Endothelial cell of umbilical vein (primary cell): ENCODE data around the gene FRS3. TPM values are rescaled to one million over a fixed set of nuclear protein-coding genes. Genes with fewer than 3 reads are reported as not detected.

Experiments used
- BruUV-seq: library from RNA; stranded (reverse); fragments of 400-500 nt; replicated peaks from 2 replicates; lab custom pipeline; 2021; lab: Mats Ljungman, UMichigan
- CTCF ChIA-PET: fragments of 300-600, 350-600 bp; sonication (Branson Sonifier 250); formaldehyde crosslinking; loops from one replicate; lab custom pipeline; 2021; ENCODE audit warnings: antibody characterized with exemption, inconsistent platforms; lab: Charles Lee
- POLR2A ChIA-PET: fragments of 300-600, 350-600 bp; sonication (Branson Sonifier 250); formaldehyde crosslinking; loops from one replicate; lab custom pipeline; 2021; ENCODE audit warnings: antibody characterized with exemption, inconsistent platforms; lab: Charles Lee
- DNase-seq: peaks from one replicate; pipeline ENCODE4 v3.0.0-alpha.2; 2011; ENCODE audit warnings: low read depth, low spot score
- FAIRE-seq: peaks from 2 replicates; lab custom pipeline; 2011; peaks lifted over from hg19 to GRCh38; lab: Jason Lieb, UNC
- H2AFZ ChIP-seq: 2 replicates; pipeline ENCODE4 v1.6.0; 2012; ENCODE audit warnings: low read depth, low read length, control low read depth, inconsistent platforms
- H3K27ac ChIP-seq: 2 replicates; pipeline ENCODE4 v1.5.1; 2011; ENCODE audit warnings: low read depth, mild to moderate bottlenecking, control low read depth, low read length, moderate library complexity; ENCODE audit not compliant: insufficient read depth
- H3K27me3 ChIP-seq, 2 experiments: 2 replicates each; pipeline versions ENCODE4 v1.6.0 to v1.6.1; 2011; ENCODE audit warnings: low read length in 2 of 2, mixed read lengths in 1 of 2; ENCODE audit not compliant: control insufficient read depth in 2 of 2, insufficient read depth in 2 of 2
- H3K36me3 ChIP-seq, 2 experiments: 2 replicates in 1 of 2; 3 replicates in 1 of 2; pipeline ENCODE4 v1.5.1; 2011; ENCODE audit warnings: low read length in 2 of 2, mild to moderate bottlenecking in 1 of 2, moderate library complexity in 1 of 2; ENCODE audit not compliant: control insufficient read depth in 2 of 2, insufficient read depth in 2 of 2; ENCODE audit errors: extremely low read depth in 1 of 2
- H3K4me1 ChIP-seq: 3 replicates; pipeline ENCODE4 v1.5.1; 2011; ENCODE audit warnings: mild to moderate bottlenecking, low read length; ENCODE audit not compliant: control insufficient read depth, insufficient read depth; ENCODE audit errors: extremely low read depth
- H3K4me2 ChIP-seq: 2 replicates; pipeline ENCODE4 v1.6.1; 2011; ENCODE audit warnings: low read length, control low read depth, mixed read lengths; ENCODE audit not compliant: insufficient read depth
- H3K4me3 ChIP-seq, 3 experiments: fragments of 200-600 bp in 1 of 3; sonication (generic), shearing (Covaris generic) in 1 of 3; replicated peaks in 1 of 3; 2 replicates each; pipeline ENCODE4 v1.5.1; 2011 to 2016; ENCODE audit warnings: control low read depth in 3 of 3, low read length in 3 of 3, mild to moderate bottlenecking in 2 of 3, inconsistent platforms in 1 of 3, low read depth in 1 of 3, moderate library complexity in 1 of 3; ENCODE audit not compliant: insufficient read depth in 1 of 3
- H3K79me2 ChIP-seq: 2 replicates; pipeline ENCODE4 v1.6.0; 2012; ENCODE audit warnings: low read length, inconsistent platforms; ENCODE audit not compliant: control insufficient read depth, insufficient read depth
- H3K9ac ChIP-seq: replicated peaks from 2 replicates; pipeline ENCODE3; 2011; ENCODE audit warnings: low read length, control low read depth; ENCODE audit not compliant: insufficient read depth; ENCODE audit errors: extremely low read depth
- H3K9me1 ChIP-seq: replicated peaks from 3 replicates; pipeline ENCODE4 v1.6.0; 2011; ENCODE audit warnings: mild to moderate bottlenecking, low read length; ENCODE audit not compliant: control insufficient read depth, insufficient read depth; ENCODE audit errors: extremely low read depth
- H3K9me3 ChIP-seq: replicated peaks from 2 replicates; pipeline ENCODE4 v1.5.1; 2012; ENCODE audit warnings: low read length, inconsistent platforms; ENCODE audit not compliant: control insufficient read depth, insufficient read depth
- H4K20me1 ChIP-seq: replicated peaks from 2 replicates; pipeline ENCODE3; 2011; ENCODE audit warnings: mild to moderate bottlenecking, low read length; ENCODE audit not compliant: control insufficient read depth, insufficient read depth; ENCODE audit errors: extremely low read depth
- EZH2 ChIP-seq: IDR thresholded peaks from 2 replicates; pipeline ENCODE4 v1.6.1; 2012; ENCODE audit warnings: borderline replicate concordance, low read depth, mild to moderate bottlenecking, moderate library complexity, low read length, inconsistent platforms; ENCODE audit not compliant: severe bottlenecking
- FOS ChIP-seq: IDR thresholded peaks from 2 replicates; pipeline ENCODE4 v1.6.1; 2011; ENCODE audit warnings: mild to moderate bottlenecking, low read length, moderate library complexity, borderline replicate concordance; ENCODE audit not compliant: insufficient read depth
- JUN ChIP-seq: IDR thresholded peaks from 2 replicates; pipeline ENCODE4 v1.6.1; 2011; ENCODE audit warnings: borderline replicate concordance, low read depth; ENCODE audit not compliant: insufficient read length, insufficient read depth
- MYC ChIP-seq: IDR thresholded peaks from one replicate; pipeline ENCODE4 v1.6.1; 2011; ENCODE audit warnings: mild to moderate bottlenecking, low read depth, low read length
- POLR2A ChIP-seq: IDR thresholded peaks from 2 replicates; pipeline ENCODE4 v1.6.1; 2012; ENCODE audit warnings: low read depth, mild to moderate bottlenecking, control low read depth, low read length
- dilution Hi-C: fragments of 300-500 bp; cut with MboI; formaldehyde crosslinking; loops from one replicate; pipeline ENCODE4 v1.15.0; 2019; ENCODE audit warnings: low sequenced_read_pairs; ENCODE audit not compliant: extremely low pct_ligation_motif_present
- intact Hi-C: fragments of 100-400 bp; cut with micrococcal nuclease; formaldehyde crosslinking; loops from one replicate; pipeline ENCODE4 v1.10.0; 2022
- polyA plus RNA-seq, 4 experiments: library from polyadenylated mRNA; depleted of rRNA in 3 of 4; stranded (reverse) in 3 of 4; unstranded in 1 of 4; fragments of >200 nt; gene quantifications; 2 replicates each; pipeline versions ENCODE4 v1.2.1 to v1.2.3, GENCODE V29; 2011 to 2012; ENCODE audit warnings: missing spikeins in 1 of 4
- total RNA-seq: library from RNA; stranded (reverse); gene quantifications from 2 replicates; pipeline ENCODE4 v1.2.3, GENCODE V29; 2021
- TF ChIP-seq, protein P1 (sequence below): IDR thresholded peaks from 2 replicates; pipeline ENCODE4 v1.6.1; 2011; ENCODE audit not compliant: insufficient read depth, insufficient read length
- TF ChIP-seq, protein P2 (sequence below), 2 donors: IDR thresholded peaks; 1 replicate in 1 of 2; 2 replicates in 1 of 2; pipeline ENCODE4 v1.5.1; 2011; ENCODE audit warnings: low read length in 2 of 2, mild to moderate bottlenecking in 2 of 2, moderate library complexity in 2 of 2, control low read depth in 1 of 2, inconsistent platforms in 1 of 2, low read depth in 1 of 2; ENCODE audit not compliant: insufficient read depth in 1 of 2; ENCODE audit errors: extremely low read depth in 1 of 2

FRS3 gene
- total and polyA plus RNA-seq, 2 donors (not counting 3 experiments of a cell fraction or from before 2014, with no cell fraction given) = 5.2 to 5.3 TPM

DNA sequence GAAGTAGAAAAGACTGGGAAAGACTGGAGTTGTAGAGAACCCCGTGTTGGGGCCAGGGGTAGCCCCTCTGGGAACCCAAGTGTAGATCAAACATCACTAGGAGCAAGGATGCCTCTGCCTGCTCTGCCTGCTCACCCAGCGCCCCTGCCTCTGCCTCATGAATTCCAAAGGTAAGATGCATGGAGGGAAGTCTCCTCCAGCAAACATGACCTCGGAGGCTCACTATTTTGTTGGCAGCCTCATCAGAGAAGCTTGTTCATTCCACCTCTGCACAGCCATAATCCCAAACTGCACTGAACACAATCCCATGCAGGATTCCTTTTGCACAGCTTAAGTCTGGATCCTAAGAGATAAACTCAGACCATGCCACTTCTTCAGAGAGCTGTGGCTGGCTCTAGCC, 4.9 kb downstream of the FRS3 start:
- Histone ChIP-seq H3K9me3 (no peaks in the 10 kb centered on the region), H3K9ac (no peak overlapping the region), H3K4me2 (no peak overlapping the region), H3K36me3 (peaks cover 5 to 19% of the 10 kb centered on the region in 2 experiments), H3K79me2 (no peaks in the 10 kb centered on the region), H3K9me1 (no peaks in the 10 kb centered on the region), H3K4me3 (no peak overlapping the region), H3K4me1 (peaks cover 6% of the 10 kb centered on the region), H4K20me1 (no peaks in the 10 kb centered on the region), H2AFZ (no peak overlapping the region), H3K27me3 (no peaks in the 10 kb centered on the region), H3K27ac (no peak overlapping the region)
- TF ChIP-seq FOS (no peak), MYC (no peak)
- intact Hi-C loops = no loop called here
- CTCF ChIA-PET = interaction anchor here (1.0 to 3.0 kb wide), 5 partner anchors 27 to 407 kb away, joined by 3 to 21 read pairs (median 6); no protein-coding TSS in a partner anchor
- dilution Hi-C loops = no loop called here
- DNase-seq (no peak), FAIRE-seq (no peak)
- POLR2A ChIA-PET = no interaction called here
- BruUV-seq = no TSS peak

DNA sequence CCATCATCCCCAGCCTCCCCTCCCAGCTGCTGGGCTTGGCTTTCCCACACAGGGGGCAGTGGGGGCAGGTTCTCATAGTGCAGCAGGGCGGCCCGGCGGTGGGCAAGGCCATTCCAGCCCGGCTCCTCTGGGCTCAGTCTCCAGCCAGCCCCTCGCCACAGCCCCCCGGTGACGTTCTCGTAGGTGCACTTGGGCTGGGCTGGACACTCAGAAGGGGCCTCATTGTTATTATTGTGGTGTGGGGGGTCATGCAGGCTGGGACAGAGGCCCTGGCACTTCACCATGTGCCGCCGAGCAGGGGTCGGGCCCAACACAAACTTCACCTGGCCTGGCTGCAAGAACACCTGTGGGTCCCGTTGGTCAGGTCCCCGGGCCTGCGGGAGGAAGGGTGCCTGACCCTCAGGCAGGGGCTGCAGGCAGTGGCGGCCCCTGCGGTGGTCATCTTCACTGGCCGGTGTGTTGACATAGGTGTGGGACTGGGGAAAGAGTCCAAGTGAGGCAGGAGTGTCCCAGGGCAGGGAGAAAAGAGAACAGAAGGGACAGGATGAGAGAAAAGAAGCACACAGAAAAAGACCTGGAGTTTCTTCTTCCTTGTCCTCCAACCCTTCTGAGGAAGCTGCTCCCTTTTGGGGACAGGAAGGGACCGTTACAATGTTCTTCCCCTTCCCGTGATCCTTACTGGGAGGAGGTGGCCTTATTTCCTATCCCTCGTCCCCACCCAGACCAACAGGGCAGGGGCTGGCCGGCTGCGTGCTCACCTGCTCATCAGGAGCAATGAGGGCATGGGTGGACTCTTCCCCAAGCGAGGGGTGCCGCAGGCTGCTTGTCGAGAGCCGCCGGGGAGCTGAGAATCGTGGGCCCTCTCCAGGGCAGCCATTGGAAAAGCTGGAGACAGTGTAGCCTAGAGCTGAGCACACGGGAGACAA, 8.4 kb downstream of the FRS3 start:
- Histone ChIP-seq H3K9me3 (no peaks in the 10 kb centered on the region), H3K4me1 (peaks cover 3% of the 10 kb centered on the region), H3K79me2 (no peaks in the 10 kb centered on the region), H3K36me3 (peaks cover 3 to 15% of the 10 kb centered on the region in 2 experiments), H3K9ac (no peak overlapping the region), H3K4me2 (no peak overlapping the region), H2AFZ (no peak overlapping the region), H4K20me1 (no peaks in the 10 kb centered on the region), H3K4me3 (no peak overlapping the region), H3K9me1 (no peaks in the 10 kb centered on the region), H3K27ac (no peak overlapping the region), H3K27me3 (no peaks in the 10 kb centered on the region)
- POLR2A ChIA-PET = no interaction called here
- FAIRE-seq = no peak
- dilution Hi-C loops = no loop called here
- intact Hi-C loops = no loop called here
- no TSS peak for BruUV-seq
- CTCF ChIA-PET = interaction anchor here (1.4 kb wide), 1 partner anchor 88 kb away, joined by 3 read pairs; no protein-coding TSS in a partner anchor
- TF ChIP-seq, protein P1, sequence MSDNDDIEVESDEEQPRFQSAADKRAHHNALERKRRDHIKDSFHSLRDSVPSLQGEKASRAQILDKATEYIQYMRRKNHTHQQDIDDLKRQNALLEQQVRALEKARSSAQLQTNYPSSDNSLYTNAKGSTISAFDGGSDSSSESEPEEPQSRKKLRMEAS = no peak
- TF ChIP-seq EZH2 (no peak), JUN (no peak), MYC (no peak), POLR2A (no peak)
- TF ChIP-seq, protein P2, sequence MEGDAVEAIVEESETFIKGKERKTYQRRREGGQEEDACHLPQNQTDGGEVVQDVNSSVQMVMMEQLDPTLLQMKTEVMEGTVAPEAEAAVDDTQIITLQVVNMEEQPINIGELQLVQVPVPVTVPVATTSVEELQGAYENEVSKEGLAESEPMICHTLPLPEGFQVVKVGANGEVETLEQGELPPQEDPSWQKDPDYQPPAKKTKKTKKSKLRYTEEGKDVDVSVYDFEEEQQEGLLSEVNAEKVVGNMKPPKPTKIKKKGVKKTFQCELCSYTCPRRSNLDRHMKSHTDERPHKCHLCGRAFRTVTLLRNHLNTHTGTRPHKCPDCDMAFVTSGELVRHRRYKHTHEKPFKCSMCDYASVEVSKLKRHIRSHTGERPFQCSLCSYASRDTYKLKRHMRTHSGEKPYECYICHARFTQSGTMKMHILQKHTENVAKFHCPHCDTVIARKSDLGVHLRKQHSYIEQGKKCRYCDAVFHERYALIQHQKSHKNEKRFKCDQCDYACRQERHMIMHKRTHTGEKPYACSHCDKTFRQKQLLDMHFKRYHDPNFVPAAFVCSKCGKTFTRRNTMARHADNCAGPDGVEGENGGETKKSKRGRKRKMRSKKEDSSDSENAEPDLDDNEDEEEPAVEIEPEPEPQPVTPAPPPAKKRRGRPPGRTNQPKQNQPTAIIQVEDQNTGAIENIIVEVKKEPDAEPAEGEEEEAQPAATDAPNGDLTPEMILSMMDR (IDR thresholded peaks at IDR 0.05; ENCODE audit: extremely low read depth in 1 of 2, insufficient read depth in 1 of 2, low read depth in 1 of 2, low read length in 2 of 2) = no peak
- no peak for DNase-seq
